ENCODE results near the gene C1orf167.

The C1orf167 gene

DNA sequence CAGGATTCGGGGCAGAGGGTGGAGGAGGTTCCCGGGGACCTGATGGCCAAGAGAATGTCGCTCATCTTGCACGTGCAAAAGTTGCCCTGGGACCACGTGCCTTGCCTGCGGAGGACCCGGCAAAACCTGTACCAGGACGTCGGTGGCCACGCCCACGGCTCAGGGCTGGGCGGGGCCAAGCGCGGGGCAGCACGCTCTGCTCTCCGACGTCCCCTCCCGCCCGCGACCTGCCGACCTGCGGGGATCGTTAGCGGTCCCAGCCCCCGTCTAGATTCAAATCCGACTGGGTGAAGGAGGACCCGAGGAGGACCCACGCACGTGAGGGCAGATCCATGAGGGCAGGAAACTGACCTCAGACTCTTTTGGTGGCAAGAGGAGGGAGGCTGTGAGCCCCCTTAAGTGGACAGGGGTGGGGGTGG, at the start of gene C1orf167:
TSS of gene C1orf167 (plus strand) at position 206 of the 419 bp plus-strand sequence. CDS start 2,208 bp downstream, outside the sequence.
- DNase-seq (ENCODE audit: low read depth in 3 of 3) = peak in 1 of 3 experiments; percentile 38

GRCh38 chr1:11712285-11712684, 49.7 kb upstream of the C1orf167 start:
- no peak for DNase-seq (ENCODE audit: low read depth in 3 of 3)

DNA sequence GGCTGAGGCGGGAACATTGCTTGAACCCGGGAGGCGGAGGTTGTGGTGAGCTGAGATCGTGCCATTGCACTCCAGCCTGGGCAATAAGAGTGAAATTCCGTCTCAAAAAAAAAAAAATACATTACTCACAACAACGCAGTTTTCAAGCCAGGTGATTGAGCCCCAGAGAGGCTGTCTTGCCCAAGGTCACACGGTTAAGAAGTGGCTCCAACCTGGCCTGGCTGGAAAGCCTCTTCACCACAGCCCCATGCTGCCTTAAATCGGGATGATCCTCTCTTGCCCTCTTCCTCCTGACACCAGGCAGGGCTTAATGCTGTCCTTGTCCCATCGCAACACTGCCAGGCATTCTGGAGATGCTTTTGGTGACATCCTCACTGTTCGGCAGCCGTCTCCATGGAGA, 48.9 kb upstream of the C1orf167 start:
- DNase-seq (ENCODE audit: low read depth in 3 of 3) = no peak

GRCh38 chr1:11714831-11715575, 47.0 kb upstream of the C1orf167 start:
- no peak for DNase-seq (ENCODE audit: low read depth in 3 of 3)

DNA sequence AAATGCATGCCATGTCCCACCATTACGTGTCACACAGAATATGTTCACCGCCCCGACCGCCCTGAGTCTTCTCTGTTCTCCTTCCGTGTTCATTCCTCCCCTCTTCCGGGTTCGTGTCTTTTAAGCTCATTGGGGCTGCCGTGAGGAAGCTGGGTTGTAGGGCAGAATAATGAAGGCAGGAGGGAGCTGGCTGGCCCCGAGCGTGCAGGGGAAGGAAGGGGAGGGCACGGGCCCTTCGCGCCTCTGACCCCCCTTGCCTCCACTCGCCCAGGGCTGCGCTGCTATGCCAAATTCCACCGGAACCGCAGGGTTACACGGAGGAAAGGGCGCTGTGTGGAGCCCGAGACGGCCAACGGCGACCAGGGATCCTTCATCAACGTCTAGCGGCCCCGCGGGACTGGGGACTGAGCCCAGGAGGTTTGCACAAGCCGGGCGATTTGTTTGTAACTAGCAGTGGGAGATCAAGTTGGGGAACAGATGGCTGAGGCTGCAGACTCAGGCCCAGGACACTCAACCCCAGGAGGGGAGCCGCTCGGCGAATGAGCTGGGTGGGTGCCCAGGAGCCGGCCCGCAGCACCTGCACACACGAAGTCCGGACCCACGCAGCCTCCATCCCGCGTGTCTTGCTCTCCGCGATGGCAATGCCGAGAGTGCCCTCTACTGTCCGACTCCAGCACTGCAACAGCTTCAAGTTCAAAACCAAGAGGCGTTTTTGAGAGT, 42.5 kb upstream of the C1orf167 start:
- DNase-seq (ENCODE audit: low read depth in 3 of 3) = peak; percentile 74 to 85 (median 77)

DNA sequence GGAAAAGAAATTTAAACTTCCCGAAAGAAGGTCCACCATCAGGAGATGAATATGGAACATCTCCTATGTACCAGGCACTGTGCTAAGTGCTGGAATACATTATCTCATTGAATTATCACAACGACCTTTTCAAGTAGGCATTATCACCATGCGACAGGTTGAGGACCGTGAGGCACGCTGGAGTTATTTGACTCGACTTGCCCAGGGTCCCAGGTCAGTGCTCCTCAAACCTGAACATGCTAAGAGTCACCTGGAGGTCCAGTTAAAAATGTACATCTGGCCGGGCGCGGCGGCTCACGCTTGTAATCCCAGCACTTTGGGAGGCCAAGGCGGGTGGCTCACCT, 42.0 kb upstream of the C1orf167 start:
- no peak for DNase-seq (ENCODE audit: low read depth in 3 of 3)

DNA sequence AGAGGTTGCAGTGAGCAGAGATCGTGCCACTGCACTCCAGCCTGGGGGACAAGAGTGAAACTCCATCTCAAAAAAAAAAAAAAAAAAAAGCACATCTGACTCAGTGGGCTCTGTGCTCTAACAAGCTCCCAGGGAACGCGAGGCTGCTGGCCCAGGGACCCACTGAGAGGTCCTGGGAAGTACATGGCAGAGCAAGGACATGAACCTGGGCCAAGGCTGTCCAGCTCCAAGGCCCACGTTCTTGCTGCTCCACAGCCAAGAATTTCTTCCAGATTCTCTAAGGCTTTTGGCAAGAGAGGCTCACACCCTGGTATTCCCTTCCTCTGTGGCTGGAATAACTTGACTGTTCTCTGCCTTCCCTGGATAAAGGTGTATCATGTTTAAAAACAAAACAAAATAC, 41.5 kb upstream of the C1orf167 start:
- no peak for DNase-seq (ENCODE audit: low read depth in 3 of 3)

- DNase-seq (ENCODE audit: low read depth in 3 of 3) = no peak
Measured at GRCh38 chr1:11721311-11721710, 40.7 kb upstream of the C1orf167 start.

- DNase-seq (ENCODE audit: low read depth in 3 of 3) = no peak
Measured at GRCh38 chr1:11722538-11722937, 39.5 kb upstream of the C1orf167 start.

GRCh38 chr1:11725616-11726015, 36.4 kb upstream of the C1orf167 start:
- DNase-seq (ENCODE audit: low read depth in 3 of 3) = no peak

DNA sequence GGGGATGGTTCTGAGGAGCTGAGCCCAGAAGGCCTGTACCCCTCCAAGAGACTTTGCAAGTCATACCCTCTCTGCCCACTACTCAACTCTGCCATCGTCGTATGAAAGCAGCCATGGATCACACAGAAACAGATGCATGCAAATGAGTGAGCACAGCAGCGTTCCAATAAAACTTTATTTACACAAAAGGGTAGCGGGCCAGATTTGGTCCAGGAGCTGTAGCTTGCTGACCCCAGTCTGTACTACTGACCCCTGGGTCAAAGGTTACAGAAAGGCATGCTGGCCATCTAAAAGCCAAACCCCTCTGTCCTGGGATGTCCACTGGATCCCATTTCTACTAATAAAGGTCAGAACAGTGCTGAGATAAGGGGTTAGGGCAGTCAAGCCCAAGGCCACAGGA, 34.9 kb upstream of the C1orf167 start:
- no peak for DNase-seq (ENCODE audit: low read depth in 3 of 3)

GRCh38 chr1:11728126-11728806, 33.7 kb upstream of the C1orf167 start:
- no peak for DNase-seq (ENCODE audit: low read depth in 3 of 3)

- no peak for DNase-seq (ENCODE audit: low read depth in 3 of 3)
Measured at GRCh38 chr1:11729155-11729497, 32.9 kb upstream of the C1orf167 start.

DNA sequence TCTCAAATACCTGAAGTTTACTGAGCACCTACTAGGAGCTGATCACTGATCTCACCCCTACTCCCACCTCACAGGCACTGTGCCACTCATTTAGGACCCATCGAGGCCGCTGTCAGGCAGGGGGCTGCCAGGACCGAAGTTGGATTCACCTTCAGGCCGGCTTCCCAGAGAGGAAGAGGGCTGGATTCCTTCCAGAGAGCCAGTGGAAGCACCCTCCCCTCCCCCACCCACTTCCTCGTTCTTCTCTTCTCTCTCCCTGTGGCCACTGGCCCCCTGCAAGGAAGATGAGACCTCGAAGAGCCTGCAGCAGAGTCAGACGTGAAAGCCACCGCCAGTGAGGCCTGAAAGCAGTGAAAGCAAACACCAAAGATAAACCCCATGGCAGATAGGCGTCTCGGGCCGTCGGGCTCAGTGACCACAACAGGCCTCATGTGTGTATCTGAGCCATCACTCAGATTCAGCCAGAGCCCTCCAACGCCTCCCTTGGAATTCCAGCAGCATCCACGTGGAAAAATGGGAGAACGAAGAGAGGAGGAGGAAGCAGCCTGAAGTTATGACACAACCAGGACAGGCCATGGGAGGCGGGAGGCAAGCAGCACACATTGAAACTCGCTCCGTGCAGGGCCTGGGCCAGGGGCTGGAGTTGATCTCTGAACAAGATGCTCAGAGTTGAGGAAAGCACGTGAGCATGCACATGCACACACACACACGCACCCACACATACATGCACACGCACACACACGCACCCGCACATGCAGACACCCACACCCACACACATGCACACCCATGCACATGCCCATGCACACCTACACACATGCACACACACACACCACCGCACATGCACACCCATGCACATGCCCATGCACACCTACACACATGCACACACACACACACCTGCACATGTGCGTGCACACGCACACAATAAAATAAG, 32.2 kb upstream of the C1orf167 start:
- no peak for DNase-seq (ENCODE audit: low read depth in 3 of 3)

- DNase-seq (ENCODE audit: low read depth in 3 of 3) = no peak
Measured at GRCh38 chr1:11730429-11730891, 31.5 kb upstream of the C1orf167 start.

GRCh38 chr1:11731691-11732283, 30.2 kb upstream of the C1orf167 start:
- DNase-seq (ENCODE audit: low read depth in 3 of 3) = no peak

GRCh38 chr1:11733306-11733705, 28.7 kb upstream of the C1orf167 start:
- no peak for DNase-seq (ENCODE audit: low read depth in 3 of 3)

GRCh38 chr1:11735531-11735853, 26.5 kb upstream of the C1orf167 start:
- DNase-seq (ENCODE audit: low read depth in 3 of 3) = no peak

GRCh38 chr1:11735854-11736745, 25.9 kb upstream of the C1orf167 start, which contains the start of gene AGTRAP:
TSS of gene AGTRAP (plus strand) at chr1:11736136. CDS start at chr1:11736209, 73 bp downstream.
- peak; percentile 74 to 90 (median 74) for DNase-seq (ENCODE audit: low read depth in 3 of 3)
